H9 (cell line): ENCODE measurements around the gene ASPRV1. TPM values are rescaled to one million over a fixed set of nuclear protein-coding genes. Genes with fewer than 3 reads are reported as not detected.

Experiments
- DNase-seq: peaks from one replicate; pipeline ENCODE4 v3.0.0-alpha.2; 2017
- H2AFZ ChIP-seq: one replicate; pipeline ENCODE4 v1.6.1; 2013; ENCODE audit warnings: mild to moderate bottlenecking, low read length, control low read depth, moderate library complexity
- H2AK5ac ChIP-seq: 2 replicates; pipeline ENCODE4 v1.6.1; 2013; ENCODE audit warnings: low read length, control low read depth, mixed read lengths; ENCODE audit not compliant: insufficient read length
- H2BK120ac ChIP-seq: one replicate; pipeline ENCODE4 v1.6.1; 2013; ENCODE audit warnings: low read depth, mild to moderate bottlenecking, low read length, control low read depth, inconsistent platforms; ENCODE audit not compliant: poor library complexity, severe bottlenecking
- H2BK12ac ChIP-seq: 2 replicates; pipeline ENCODE4 v1.6.1; 2013; ENCODE audit warnings: low read length, control low read depth, mixed read lengths, low read depth; ENCODE audit not compliant: insufficient read length
- H2BK15ac ChIP-seq: 2 replicates; pipeline ENCODE4 v1.6.1; 2013; ENCODE audit warnings: low read depth, low read length, control low read depth
- H2BK20ac ChIP-seq: one replicate; pipeline ENCODE4 v1.6.1; 2013; ENCODE audit warnings: low read depth, mild to moderate bottlenecking, low read length, control low read depth, inconsistent platforms; ENCODE audit not compliant: poor library complexity, severe bottlenecking
- H2BK5ac ChIP-seq: 2 replicates; pipeline ENCODE4 v1.6.1; 2013; ENCODE audit warnings: low read length, control low read depth, mixed read lengths; ENCODE audit not compliant: insufficient read length
- H3K14ac ChIP-seq: 2 replicates; pipeline ENCODE4 v1.6.1; 2013; ENCODE audit warnings: low read length, control low read depth; ENCODE audit not compliant: insufficient read depth
- H3K18ac ChIP-seq: 2 replicates; pipeline ENCODE4 v1.6.1; 2013; ENCODE audit warnings: low read depth, mild to moderate bottlenecking, mixed read lengths, low read length, control low read depth; ENCODE audit not compliant: insufficient read length
- H3K23ac ChIP-seq: 2 replicates; pipeline ENCODE4 v1.6.1; 2013; ENCODE audit warnings: low read length, control low read depth, mixed read lengths, low read depth; ENCODE audit not compliant: insufficient read length
- H3K23me2 ChIP-seq: 2 replicates; pipeline ENCODE4 v1.6.1; 2013; ENCODE audit warnings: low read depth, mild to moderate bottlenecking, mixed read lengths, low read length, control low read depth; ENCODE audit not compliant: insufficient read length, poor library complexity, severe bottlenecking
- H3K27ac ChIP-seq: 2 replicates; pipeline ENCODE4 v1.5.1; 2013; ENCODE audit warnings: low read length, control low read depth, mixed read lengths, low read depth; ENCODE audit not compliant: insufficient read length
- H3K27me3 ChIP-seq: 2 replicates; pipeline ENCODE4 v1.6.1; 2013; ENCODE audit warnings: low read length, control low read depth, inconsistent platforms; ENCODE audit not compliant: insufficient read depth
- H3K4ac ChIP-seq: 2 replicates; pipeline ENCODE4 v1.6.1; 2013; ENCODE audit warnings: low read depth, mild to moderate bottlenecking, control low read depth, inconsistent platforms, low read length, moderate library complexity
- H3K4me1 ChIP-seq: 2 replicates; pipeline ENCODE4 v1.6.1; 2013; ENCODE audit warnings: low read length, control low read depth, inconsistent platforms; ENCODE audit not compliant: insufficient read depth
- H3K4me2 ChIP-seq: 2 replicates; pipeline ENCODE4 v1.6.1; 2013; ENCODE audit warnings: low read length, control low read depth, mixed read lengths; ENCODE audit not compliant: insufficient read length, insufficient read depth
- H3K56ac ChIP-seq: 2 replicates; pipeline ENCODE4 v1.6.1; 2013; ENCODE audit warnings: low read depth, mild to moderate bottlenecking, mixed read lengths, low read length, control low read depth; ENCODE audit not compliant: insufficient read length
- H3K79me1 ChIP-seq: 2 replicates; pipeline ENCODE4 v1.6.1; 2013; ENCODE audit warnings: low read depth, mild to moderate bottlenecking, moderate library complexity, low read length, control low read depth, inconsistent platforms; ENCODE audit not compliant: insufficient read depth, poor library complexity, severe bottlenecking
- H3K79me2 ChIP-seq: 2 replicates; pipeline ENCODE4 v1.6.1; 2013; ENCODE audit warnings: low read length, control low read depth, inconsistent platforms; ENCODE audit not compliant: insufficient read depth
- H3K9ac ChIP-seq: 2 replicates; pipeline ENCODE4 v1.6.1; 2013; ENCODE audit warnings: low read length, control low read depth, mixed read lengths; ENCODE audit not compliant: insufficient read length; ENCODE audit errors: extremely low read depth
- H3K9me3 ChIP-seq: one replicate; pipeline ENCODE4 v1.6.1; 2013; ENCODE audit warnings: low read depth, low read length, inconsistent platforms; ENCODE audit not compliant: control insufficient read depth
- H3T11ph ChIP-seq: one replicate; pipeline ENCODE4 v1.6.1; 2013; ENCODE audit warnings: mild to moderate bottlenecking, low read length, control low read depth, inconsistent platforms
- H4K20me1 ChIP-seq: one replicate; pipeline ENCODE4 v1.6.1; 2013; ENCODE audit not compliant: control insufficient read depth, insufficient read length, insufficient read depth
- H4K5ac ChIP-seq: 2 replicates; pipeline ENCODE4 v1.6.1; 2013; ENCODE audit warnings: low read depth, mild to moderate bottlenecking, mixed read lengths, low read length, control low read depth; ENCODE audit not compliant: insufficient read length
- H4K8ac ChIP-seq: replicated peaks from 2 replicates; pipeline ENCODE4 v1.6.1; 2013; ENCODE audit warnings: low read length, control low read depth, mixed read lengths, low read depth; ENCODE audit not compliant: insufficient read length
- H4K91ac ChIP-seq: 2 replicates; pipeline ENCODE4 v1.6.1; 2013; ENCODE audit warnings: low read depth, mild to moderate bottlenecking, moderate library complexity, mixed read lengths, low read length, control low read depth; ENCODE audit not compliant: insufficient read length
- H3K27ac Mint-ChIP-seq, 3 experiments: 2 replicates in 2 of 3; 3 replicates in 1 of 3; pipeline ENCODE4 v1.8.0; 2020 to 2021; ENCODE audit warnings: mixed read lengths in 3 of 3, mild to moderate bottlenecking in 1 of 3, moderate library complexity in 1 of 3
- H3K27me3 Mint-ChIP-seq: 2 replicates; pipeline ENCODE4 v1.8.0; 2021; ENCODE audit warnings: low read depth, mild to moderate bottlenecking, moderate library complexity, mixed read lengths
- H3K36me3 Mint-ChIP-seq, 3 experiments: 2 replicates in 2 of 3; 3 replicates in 1 of 3; pipeline ENCODE4 v1.8.0; 2020 to 2021; ENCODE audit warnings: low read depth in 3 of 3, mixed read lengths in 3 of 3; ENCODE audit not compliant: insufficient read depth in 1 of 3
- H3K4me1 Mint-ChIP-seq, 2 experiments: 2 replicates each; pipeline ENCODE4 v1.8.0; 2020; ENCODE audit warnings: mixed read lengths in 2 of 2
- H3K4me3 Mint-ChIP-seq, 2 experiments: 2 replicates in 1 of 2; 3 replicates in 1 of 2; pipeline ENCODE4 v1.8.0; 2020 to 2021; ENCODE audit warnings: mild to moderate bottlenecking in 2 of 2, mixed read lengths in 2 of 2, moderate library complexity in 1 of 2
- H3K9me3 Mint-ChIP-seq, 2 experiments: 2 replicates in 1 of 2; 3 replicates in 1 of 2; pipeline ENCODE4 v1.8.0; 2020; ENCODE audit warnings: mild to moderate bottlenecking in 2 of 2, mixed read lengths in 2 of 2, moderate library complexity in 1 of 2
- CTCF ChIP-seq: fragments of 200-600 bp; sonication (generic); conservative IDR thresholded peaks from 3 replicates; pipeline ENCODE4 v1.8.0; 2021; ENCODE audit warnings: antibody characterized with exemption, mild to moderate bottlenecking
- WGBS: extraction: QIAGEN DNeasy Blood & Tissue Kit; methylation state at CpG from one replicate; pipeline ENCODE4 v1.1.7; 2013; ENCODE audit warnings: missing lambda C conversion rate, low lambda C conversion rate, mixed read lengths; ENCODE audit not compliant: insufficient read length; ENCODE audit errors: extremely low coverage; 5-methylcytosine and 5-hydroxymethylcytosine counted together
- total RNA-seq: library from RNA; stranded (reverse); gene quantifications from 2 replicates; pipeline ENCODE4 v1.2.1, GENCODE V29; 2021

Gene ASPRV1
- total RNA-seq, 1 experiment from 2014 or later = 0.57 TPM

- H4K20me1 ChIP-seq = no peaks in the 10 kb centered on the region
- Mint-ChIP-seq H3K36me3 (no peaks in the 10 kb centered on the region), H3K27ac (no peak overlapping the region; a peak in 1 of 7 replicates), H3K9me3 (no peaks in the 10 kb centered on the region), H3K27me3 (no peaks in the 10 kb centered on the region), H3K4me3 (no peak overlapping the region), H3K4me1 (peaks cover 26 to 32% of the 10 kb centered on the region in 2 experiments)
- H3K27me3 ChIP-seq = no peaks in the 10 kb centered on the region
- no peak overlapping the region for H3K23ac ChIP-seq
- peaks cover 6% of the 10 kb centered on the region; the same call in 1 of the 2 replicates for H3K4me1 ChIP-seq
- TF ChIP-seq CTCF = no peak
- H3K56ac ChIP-seq = no peak overlapping the region
- no peaks in the 10 kb centered on the region for H3K23me2 ChIP-seq
- no peak overlapping the region for H3K27ac ChIP-seq
- H3K79me2 ChIP-seq = no peaks in the 10 kb centered on the region
- no CpG with 5 or more reads among the region's 2 CpGs for WGBS
- H3K4ac ChIP-seq = no peak overlapping the region
- H3K9me3 ChIP-seq = no peaks in the 10 kb centered on the region
- H2BK5ac ChIP-seq = no peak overlapping the region
- H4K5ac ChIP-seq = no peak overlapping the region
- H4K8ac ChIP-seq = no peak overlapping the region
- no peak overlapping the region for H3K18ac ChIP-seq
- H2BK120ac ChIP-seq = no peak overlapping the region
- no peak overlapping the region for H4K91ac ChIP-seq
- H2BK20ac ChIP-seq = no peak overlapping the region
- H3K79me1 ChIP-seq = no peaks in the 10 kb centered on the region
- H2BK15ac ChIP-seq = no peak overlapping the region
- no peak for DNase-seq
- no peak overlapping the region for H3T11ph ChIP-seq
- no peak overlapping the region for H2AFZ ChIP-seq
- no peak overlapping the region for H3K14ac ChIP-seq
- no peak overlapping the region for H3K4me2 ChIP-seq
- no peak overlapping the region for H3K9ac ChIP-seq
- H2AK5ac ChIP-seq = no peak overlapping the region
- H2BK12ac ChIP-seq = no peak overlapping the region
Observed at GRCh38 chr2:70005216-70005615, 43.8 kb upstream of the ASPRV1 start.
